Kasumi-1 (cell line): ENCODE results near the gene DSEL.

ENCODE experiments used
- DNase-seq, 2 experiments: peaks; one replicate each; lab custom pipeline; 2025; lab: John Stamatoyannopoulos, UW

Gene DSEL

DNA sequence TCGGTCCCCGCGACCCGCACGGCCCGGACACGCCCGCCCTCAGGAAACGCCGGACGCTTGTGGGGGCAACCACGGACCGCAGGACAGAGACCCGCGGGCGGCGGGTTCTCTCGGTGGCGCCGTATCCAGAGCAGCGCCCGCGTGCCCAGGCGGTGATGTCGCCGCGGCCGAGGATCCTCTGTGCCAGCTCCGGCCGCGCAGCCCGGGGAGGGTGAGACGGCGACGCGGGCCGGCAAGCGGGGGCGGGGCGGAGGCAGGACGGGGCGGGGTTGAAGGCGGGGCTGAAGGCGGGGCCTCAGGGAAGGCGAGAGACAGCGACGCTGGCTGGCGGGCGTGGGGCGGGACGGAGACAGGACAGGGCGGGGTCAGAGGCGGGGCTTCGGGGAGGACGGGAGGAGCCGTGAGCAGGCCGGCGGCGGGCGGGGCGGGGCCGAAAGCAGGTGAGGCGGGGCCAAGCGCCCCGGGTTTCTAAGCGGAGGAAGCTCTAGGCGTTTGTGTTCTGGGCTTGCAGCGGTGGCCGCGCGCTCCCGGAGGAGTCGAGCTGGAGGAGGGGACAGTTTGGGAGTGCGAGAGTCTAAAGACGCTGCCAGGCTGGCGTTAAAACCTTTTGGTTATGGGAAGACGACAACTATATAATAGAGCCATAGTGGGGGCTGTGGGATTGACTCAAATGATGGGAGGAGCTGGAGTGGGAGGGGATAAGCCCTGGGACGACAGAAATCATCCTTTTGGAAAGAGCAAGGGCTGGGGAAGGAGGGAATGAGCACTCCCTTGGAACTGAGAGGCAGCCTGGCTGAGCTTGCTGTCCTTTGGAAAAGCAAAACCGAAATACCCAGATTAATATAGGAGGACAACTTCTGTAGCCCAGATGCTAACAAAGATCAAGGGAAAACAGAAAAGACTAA is at the start of gene DSEL:
TSS of gene DSEL (minus strand) at position 182 of the 905 bp plus-strand sequence. CDS start 2,112 bp downstream, outside the sequence.
- DNase-seq = peak; percentile 82 to 84

- no peak for DNase-seq
These were observed 36.9 kb upstream of the DSEL start for GRCh38 chr18:67553437-67553836.

DNA sequence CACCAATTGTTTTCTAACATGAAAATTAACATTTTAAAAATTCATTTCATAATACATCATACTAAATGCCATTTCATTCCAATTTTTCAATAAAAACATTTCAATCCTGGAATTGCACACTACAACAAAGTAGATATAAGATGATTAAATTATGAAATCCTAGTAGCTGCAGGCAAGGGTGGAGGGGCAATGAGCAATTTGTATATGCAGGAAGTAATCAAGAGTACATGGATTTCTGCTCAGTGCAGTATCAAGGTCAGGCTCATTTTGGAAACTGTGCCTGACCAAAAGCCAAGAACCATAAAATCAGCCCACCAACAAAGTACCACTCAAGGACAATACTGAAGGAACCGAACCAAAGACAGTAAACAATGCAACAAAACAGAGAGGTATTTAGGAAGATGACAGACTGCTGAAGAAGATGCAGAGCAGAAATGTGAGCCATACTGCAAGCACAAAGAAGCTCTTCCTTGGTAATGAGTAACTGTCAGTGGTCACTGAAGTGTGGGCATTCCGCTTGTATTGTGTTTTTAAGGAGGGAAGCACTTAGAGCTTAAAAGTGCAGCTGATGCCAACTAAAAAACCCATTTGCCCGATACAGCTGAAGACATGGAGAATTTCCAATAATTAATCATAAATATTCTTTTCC is 34.5 kb upstream of the DSEL start:
- no peak for DNase-seq

DNA sequence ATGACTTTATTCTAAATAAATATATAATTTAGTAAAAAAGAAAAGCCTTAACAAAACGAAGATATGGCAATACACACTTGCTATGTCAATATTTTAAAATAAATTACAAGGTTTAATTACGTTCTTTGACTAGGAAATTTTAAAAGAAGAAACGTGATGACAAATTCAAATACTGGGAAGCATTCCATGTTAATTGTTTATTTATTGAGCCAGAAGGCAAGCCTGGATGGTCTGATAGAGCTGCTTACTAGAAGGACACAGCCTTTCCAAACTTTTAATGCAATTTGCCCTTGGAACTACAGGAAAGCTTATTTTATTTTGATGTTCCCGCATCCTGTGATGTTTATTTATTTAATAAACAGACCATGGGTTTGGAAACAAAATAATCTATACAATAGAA is 33.4 kb upstream of the DSEL start:
- no peak for DNase-seq

DNA sequence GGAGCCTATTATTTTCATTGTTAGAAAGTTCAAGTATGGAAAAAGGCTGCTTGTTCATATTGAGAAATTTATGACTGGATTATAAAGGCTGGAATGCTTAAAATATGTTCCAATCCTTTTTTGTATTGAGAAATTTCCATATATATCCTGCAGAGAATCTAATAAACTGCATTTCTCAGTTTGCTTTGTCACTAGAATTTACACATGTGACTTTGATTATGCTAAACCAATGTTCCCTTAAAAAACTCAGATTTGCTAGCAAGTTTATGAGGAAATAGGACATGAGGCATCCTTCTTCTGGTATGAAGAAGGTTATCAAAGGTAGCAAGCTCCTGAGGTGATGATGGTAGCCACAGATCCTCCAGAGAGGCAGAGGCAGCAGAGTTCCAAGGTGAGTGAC is 29.2 kb upstream of the DSEL start:
- no peak for DNase-seq

- DNase-seq = no peak
These were observed 24.0 kb upstream of the DSEL start for GRCh38 chr18:67540559-67540958.

- no peak for DNase-seq
These were observed 15.4 kb upstream of the DSEL start for GRCh38 chr18:67531929-67532328.

DNA sequence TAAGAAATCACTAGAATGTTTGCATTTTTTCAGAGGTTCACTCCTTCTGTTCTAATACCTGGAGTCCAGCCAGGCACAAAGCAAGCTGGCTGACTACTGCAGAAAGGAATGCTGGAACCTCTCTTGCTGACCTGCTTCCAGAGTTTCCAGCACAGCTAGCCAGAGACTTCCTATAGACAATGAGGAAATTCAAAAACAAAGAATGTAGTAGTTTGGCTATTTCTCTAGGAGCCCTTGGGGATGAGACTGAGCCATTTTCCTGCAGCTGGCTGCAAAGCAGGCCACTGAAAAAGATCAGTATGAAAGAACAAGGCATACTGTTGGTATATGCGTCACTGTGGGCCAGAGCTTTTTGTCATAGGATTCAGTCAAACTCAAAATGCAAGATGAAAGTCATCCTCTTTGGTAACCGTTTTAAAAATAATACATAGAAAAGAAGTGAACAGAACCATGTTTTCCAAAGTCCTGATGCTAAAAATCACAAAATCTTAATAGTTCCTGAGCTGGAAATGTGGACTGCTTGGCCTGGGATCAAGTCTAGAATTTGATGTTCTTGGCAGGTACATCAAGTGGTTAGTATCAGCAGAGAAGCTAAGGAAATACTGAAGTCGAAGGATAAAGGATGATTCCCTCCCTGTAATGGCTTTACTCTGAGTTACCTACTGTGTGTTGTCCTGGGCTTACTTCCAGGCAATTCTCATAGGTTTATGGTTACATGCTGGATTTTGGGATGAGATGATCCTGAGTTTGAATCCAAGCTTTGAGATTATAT is 9.0 kb upstream of the DSEL start:
- no peak for DNase-seq

- DNase-seq = no peak
These were observed 3.9 kb upstream of the DSEL start for GRCh38 chr18:67520351-67520921.

DNA sequence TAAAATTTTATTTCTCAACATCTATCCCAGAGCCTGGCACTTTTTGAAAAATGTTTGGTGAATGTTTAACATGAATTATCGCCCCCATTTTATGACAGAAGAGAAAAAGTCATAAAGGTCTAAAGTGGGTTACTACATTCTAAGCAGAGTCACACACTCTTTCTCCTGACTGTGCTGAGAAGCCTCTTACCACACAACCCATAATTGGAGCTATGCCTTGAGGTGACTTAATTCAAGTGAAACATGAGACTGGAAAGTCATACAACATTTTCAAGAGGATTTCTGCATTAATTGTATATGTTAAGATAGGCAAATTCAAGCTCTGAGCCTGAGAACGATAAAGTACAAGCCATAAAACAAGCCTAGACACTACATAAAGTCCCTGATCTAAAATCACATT is 3.1 kb upstream of the DSEL start:
- DNase-seq = no peak

GRCh38 chr18:67518566-67518965 is 2.0 kb upstream of the DSEL start:
- no peak for DNase-seq

GRCh38 chr18:67517444-67517765 is 885 bp upstream of the DSEL start:
- peak; percentile 36 to 39 for DNase-seq

DNA sequence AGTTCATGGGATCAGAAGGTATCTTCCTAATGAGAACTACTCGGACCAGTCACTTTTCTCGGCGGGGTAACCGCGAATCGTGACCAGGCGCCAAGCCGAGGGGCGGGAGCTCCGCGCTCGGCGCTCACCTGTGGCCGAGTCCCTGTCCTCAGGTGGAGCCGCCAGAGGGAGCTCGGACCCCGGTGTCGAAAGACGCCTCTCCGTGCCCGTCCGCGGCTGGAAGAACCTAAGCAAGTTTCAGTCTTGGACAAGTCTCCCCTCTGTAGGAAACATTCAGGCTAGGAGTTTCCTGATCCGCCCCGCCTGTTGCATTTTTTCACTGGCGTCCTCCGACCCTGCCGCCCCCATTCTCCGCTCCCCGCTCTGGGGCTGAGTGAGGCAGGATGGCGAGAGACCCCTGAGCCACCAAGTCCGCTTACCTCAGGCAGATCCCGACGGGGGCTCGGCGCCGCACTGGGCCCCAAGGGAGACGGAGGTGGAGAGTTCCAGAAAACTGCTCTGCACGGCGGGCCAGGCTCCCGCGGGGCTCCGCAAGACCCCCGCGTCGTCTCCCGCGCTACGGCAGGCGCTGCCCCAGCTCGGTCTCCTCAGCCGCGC is 480 bp downstream of the DSEL start:
- DNase-seq = peak; percentile 61 to 66

DNA sequence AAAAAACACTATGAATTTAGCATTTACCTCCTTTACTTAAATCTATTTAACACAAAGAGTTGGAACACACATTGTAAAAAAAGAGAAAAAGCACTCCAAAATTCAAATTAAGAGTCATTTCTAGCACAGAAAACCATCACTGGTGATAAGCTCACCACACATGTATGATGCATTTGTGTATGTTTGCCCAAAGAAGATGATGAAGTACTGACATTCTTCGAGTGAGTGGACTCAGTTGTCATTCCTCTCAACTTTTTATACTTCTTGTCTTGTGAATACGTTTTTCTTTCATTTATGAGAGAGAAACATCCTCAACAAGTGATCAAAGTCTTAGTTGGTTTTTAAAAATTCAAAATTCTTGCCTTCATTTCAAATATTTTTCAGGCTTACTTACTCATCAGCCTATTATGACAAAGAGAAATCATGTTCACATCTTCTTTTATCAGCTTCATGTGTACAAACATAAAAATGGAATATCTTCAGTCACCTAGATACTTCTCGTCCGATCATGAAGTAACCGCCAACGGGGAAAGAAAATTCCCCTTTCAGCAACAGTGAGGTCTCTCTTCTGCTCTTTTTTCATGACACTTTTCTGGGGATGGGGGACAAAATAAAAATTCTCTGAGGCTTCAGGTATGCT is 1.5 kb downstream of the DSEL start:
- no peak for DNase-seq

DNA sequence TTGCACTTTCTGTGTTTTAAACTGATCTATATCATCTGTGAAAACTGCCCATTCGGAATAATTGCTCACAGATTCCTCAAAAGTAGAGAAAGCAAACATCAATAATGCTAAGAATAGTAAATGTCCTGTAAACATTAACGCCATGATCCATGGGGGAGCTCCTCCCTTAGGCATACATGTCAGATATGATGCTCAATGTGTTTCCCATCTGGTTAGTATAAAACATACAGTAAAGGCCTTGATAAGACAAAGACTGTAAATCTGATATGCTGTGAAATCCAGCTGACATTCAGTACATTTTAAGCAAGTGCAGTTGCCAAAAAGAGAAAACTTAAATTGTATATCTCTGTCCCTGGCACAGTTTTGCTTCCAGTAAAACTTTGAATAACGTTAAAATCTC is 2.1 kb downstream of the DSEL start:
- DNase-seq = no peak

DNA sequence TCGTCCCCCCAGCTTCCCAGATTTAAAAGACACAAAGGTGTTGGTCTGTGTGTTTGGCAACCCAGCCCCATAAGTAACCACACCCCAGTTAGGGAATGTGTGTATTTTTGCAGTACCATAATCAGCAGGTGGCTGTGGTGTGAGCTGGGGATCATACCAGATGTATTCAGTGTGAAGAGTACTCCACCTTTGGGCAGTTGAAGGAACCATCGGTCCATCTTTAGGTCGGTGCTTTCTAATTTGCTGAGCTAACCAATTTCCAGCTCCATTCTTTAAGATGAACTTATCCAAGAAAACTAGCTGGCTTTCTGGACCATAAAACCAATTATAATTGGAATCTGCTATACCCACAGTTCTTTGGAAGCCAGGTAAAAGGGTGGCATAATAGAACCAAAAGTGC is 3.2 kb downstream of the DSEL start:
- peak in 1 of 2 experiments; percentile 1 for DNase-seq

DNA sequence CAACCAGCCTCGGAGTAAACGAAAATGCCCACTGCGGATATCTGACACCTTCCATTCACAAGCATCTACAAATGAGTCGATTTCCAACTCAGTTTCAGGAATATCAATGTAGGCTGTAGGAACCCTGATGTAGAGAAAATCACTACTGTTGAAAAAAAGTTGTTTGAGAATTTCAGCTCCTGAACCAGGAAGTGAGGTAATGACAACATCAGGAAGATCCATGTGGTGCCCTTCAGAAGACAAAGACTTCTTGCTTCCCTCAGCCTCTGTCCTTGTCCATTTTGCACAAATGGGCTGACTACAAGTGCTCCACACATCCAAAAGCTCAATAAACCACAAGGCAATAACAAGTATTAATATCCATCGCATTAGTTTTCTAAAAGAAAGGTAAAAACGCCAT is 4.7 kb downstream of the DSEL start:
- DNase-seq = no peak

DNA sequence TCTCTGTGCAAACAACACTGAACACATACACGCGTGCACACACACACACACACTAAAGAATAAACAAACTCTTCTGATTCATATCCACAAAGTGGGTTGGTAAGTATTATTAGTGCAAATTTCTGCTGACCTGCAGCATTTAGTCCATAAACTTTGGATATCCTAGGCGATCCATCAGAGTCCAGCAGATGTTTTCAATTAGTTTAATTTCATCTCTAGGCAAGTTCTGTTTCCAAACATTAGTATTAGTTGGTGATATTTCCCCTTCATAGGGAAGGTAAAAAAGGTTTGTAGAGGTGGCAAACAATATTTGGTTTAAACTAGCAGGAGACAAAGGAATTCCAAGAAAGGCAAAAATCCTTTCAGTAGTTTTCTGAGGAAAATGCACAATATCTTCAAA is 5.7 kb downstream of the DSEL start:
- DNase-seq = no peak

DNA sequence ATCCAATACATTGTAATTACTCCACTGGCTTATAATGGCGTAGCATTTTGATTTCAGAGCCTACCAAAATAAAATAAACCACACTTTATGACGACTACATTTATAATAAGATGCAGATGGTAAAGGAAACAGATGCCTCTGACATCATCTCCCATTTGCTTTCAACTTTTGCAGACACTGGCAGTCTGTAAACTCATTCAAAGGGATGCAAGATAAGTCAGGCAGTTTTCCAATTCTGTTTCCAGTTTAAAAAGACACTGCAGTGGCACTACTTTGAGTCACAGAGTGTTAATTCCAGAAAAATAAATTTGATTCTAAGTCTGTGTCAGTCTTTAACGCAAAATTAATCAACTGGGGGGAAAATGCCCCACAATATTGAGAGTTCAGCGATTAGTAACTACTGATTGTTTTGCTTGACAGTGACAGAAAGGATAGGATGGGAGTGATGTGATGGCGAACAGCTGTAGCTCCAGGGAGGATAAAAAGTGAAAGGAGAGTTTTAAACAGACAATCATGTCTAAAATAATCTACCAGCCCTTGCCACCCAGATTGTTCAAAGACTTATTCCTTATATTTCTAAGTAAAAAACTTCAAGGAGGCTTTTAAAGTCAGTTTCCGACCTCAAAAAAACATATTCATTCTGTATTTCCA is 6.7 kb downstream of the DSEL start:
- no peak for DNase-seq

DNA sequence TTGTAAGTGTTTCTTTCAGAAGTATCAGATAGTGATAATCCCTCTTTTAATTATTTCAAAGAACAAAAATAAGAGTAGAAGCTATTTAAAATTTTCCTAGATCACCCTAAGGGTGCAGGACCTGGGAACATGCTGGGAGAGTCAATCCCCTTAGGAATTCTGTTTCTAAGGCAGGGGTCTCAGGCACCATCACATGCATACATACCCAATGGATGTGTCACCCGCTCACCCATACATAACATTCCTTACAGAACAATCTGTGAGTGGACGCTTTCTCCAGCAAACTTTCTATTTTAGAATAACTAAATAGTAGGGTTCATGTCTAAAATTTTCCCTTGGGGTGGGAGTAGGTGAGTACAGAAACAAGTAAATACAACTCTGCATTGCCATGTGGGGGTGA is 8.4 kb downstream of the DSEL start:
- no peak for DNase-seq

DNA sequence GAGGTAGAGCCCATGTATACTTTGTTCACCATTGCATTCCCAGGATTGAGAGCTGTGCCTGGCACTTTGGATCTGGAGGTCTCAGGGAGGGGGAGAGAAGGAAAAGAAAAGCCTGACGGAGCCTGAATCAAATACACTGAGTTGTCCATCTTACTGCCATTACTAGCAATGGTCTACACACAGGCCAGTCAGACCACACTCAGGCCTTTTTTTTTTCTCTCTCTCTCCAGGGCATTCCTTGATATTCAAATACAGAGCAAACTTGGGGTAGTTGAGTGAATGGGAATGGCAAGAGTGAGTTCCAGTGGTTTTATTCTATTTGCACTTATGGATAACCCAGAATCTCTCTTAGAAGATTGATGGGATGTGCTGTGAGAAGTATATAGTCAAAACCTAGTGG is 11.8 kb downstream of the DSEL start:
- DNase-seq = no peak
